ENCODE data around the gene CYP39A1. TPM values are rescaled to one million over a fixed set of nuclear protein-coding genes. Genes with fewer than 3 reads are reported as not detected.

Gene CYP39A1
- total RNA-seq, 4 donors from 2014 or later: 6.3 to 18.3 (median 13.0) TPM

DNA sequence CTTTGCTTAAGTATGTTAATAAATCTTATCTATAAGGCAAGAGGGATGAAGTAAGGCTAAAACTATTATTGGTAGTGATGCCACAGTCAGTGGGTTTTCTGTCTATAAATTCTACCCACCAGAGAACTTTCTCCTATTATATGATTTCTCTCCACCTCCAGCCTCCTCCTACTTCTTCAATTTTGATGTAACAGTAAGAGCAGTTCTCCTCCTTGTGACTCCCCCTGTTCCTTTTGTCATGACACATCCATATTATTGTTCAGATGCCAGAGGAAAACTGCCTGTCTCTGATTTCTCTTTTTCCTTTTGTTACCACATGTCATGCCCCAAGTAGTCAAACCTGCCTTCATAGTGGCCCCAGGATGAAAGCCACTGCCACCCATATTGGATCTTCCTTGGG is 152.2 kb downstream of the CYP39A1 start:
- H3K9me3 ChIP-seq: no peaks in the 10 kb centered on the region
- intact Hi-C loops (cut with DNase I): no loop called here
- H3K4me3 ChIP-seq (replicated peaks in 1 of 3): no peak overlapping the region
- H3K27me3 ChIP-seq: no peaks in the 10 kb centered on the region
- no peaks in the 10 kb centered on the region for H3K36me3 ChIP-seq
- no peak for TF ChIP-seq POLR2A (IDR thresholded peaks at IDR 0.05)
- no peaks in the 10 kb centered on the region for H3K4me1 ChIP-seq
- H3K27ac ChIP-seq: no peak overlapping the region
- no peak for DNase-seq

Other genes with a start within 250 kb of the CYP39A1 start
- gene RCAN2, start 161.4 kb downstream of the CYP39A1 start, total RNA-seq: 10 to 100 TPM; 14.0 to 33.2 (median 23.3) TPM
- 10 to 100 TPM; 26.6 to 81.4 (median 46.5) TPM for gene SLC25A27, start 157 bp upstream of the CYP39A1 start, total RNA-seq
- gene TDRD6, start 35.1 kb upstream of the CYP39A1 start, total RNA-seq: 1 to 10 TPM in 3 of 4 donors, under 1 TPM in 1; 0.88 to 1.8 (median 1.4) TPM
- 10 to 100 TPM; 10.0 to 14.3 (median 11.6) TPM for gene PLA2G7, start 82.6 kb upstream of the CYP39A1 start, total RNA-seq
- gene ANKRD66, start 94.1 kb upstream of the CYP39A1 start, total RNA-seq: not detected
- gene MEP1A, start 140.6 kb upstream of the CYP39A1 start, total RNA-seq: not detected